ENCODE data around the gene RABEP1.

DNA sequence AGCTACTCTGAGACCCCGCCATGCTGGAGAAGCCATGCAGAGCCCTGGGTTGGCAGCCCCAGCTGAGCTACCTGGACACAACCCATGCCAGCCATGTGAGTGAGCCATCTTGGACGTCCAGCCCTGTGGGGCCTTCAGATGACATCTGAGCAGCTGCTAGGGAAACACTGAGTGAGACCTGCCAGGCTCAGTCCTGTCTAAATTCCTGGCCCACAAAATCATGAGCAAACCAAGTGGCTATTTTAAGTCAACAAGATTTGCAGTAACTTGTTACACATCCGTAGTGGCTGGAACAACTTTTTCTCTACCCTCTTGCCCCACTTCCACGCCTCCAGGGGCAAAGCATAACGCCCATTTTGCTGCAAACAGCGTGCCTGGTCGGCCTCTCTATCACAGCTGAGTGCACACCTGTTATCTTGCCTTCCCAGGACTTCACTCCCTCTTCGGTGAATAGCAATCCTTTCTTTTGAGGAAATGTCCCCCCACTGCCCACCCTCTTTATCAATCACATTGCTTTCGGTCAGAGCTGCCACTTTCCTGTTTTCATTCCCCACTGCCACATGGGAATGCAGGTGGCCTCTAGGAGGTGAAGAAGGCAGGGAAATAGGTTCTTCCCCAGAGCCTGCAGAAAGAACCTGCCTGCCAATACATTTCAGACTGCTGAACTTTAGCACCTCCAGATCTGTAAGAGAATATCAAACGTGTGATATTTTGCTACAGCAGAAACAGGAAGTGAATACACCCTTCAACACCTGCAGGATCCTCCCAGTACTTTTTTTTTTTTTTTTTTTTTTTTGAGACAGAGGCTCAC, 40.0 kb upstream of the RABEP1 start:
- TF ChIP-seq, protein P1, sequence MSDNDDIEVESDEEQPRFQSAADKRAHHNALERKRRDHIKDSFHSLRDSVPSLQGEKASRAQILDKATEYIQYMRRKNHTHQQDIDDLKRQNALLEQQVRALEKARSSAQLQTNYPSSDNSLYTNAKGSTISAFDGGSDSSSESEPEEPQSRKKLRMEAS (IDR thresholded peaks at IDR 0.05; ENCODE audit: low read depth): no peak
- TF ChIP-seq RFX5 (IDR thresholded peaks at IDR 0.05; ENCODE audit: low read length): no peak
- TF ChIP-seq, protein P2, sequence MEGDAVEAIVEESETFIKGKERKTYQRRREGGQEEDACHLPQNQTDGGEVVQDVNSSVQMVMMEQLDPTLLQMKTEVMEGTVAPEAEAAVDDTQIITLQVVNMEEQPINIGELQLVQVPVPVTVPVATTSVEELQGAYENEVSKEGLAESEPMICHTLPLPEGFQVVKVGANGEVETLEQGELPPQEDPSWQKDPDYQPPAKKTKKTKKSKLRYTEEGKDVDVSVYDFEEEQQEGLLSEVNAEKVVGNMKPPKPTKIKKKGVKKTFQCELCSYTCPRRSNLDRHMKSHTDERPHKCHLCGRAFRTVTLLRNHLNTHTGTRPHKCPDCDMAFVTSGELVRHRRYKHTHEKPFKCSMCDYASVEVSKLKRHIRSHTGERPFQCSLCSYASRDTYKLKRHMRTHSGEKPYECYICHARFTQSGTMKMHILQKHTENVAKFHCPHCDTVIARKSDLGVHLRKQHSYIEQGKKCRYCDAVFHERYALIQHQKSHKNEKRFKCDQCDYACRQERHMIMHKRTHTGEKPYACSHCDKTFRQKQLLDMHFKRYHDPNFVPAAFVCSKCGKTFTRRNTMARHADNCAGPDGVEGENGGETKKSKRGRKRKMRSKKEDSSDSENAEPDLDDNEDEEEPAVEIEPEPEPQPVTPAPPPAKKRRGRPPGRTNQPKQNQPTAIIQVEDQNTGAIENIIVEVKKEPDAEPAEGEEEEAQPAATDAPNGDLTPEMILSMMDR (IDR thresholded peaks at IDR 0.05): no peak
- TF ChIP-seq ELF1 (IDR thresholded peaks at IDR 0.05): no peak
- no peak for TF ChIP-seq POLR2AphosphoS5 (IDR thresholded peaks at IDR 0.05; ENCODE audit: low read depth, low read length)
- no peak for TF ChIP-seq YY1 (IDR thresholded peaks at IDR 0.05; ENCODE audit: low read depth)
- no peak for TF ChIP-seq GABPA (IDR thresholded peaks at IDR 0.05; ENCODE audit: low read depth)
- no peak for TF ChIP-seq EP300 (IDR thresholded peaks at IDR 0.05; ENCODE audit: borderline replicate concordance in 1 of 2, low read depth in 1 of 2, low read length in 1 of 2)
- no peak for TF ChIP-seq RCOR1 (IDR thresholded peaks at IDR 0.05; ENCODE audit: low read length)
- TF ChIP-seq JUND (IDR thresholded peaks at IDR 0.05): no peak
- TF ChIP-seq RAD21 (IDR thresholded peaks at IDR 0.05; ENCODE audit: low read length): no peak
- TF ChIP-seq, protein P3, sequence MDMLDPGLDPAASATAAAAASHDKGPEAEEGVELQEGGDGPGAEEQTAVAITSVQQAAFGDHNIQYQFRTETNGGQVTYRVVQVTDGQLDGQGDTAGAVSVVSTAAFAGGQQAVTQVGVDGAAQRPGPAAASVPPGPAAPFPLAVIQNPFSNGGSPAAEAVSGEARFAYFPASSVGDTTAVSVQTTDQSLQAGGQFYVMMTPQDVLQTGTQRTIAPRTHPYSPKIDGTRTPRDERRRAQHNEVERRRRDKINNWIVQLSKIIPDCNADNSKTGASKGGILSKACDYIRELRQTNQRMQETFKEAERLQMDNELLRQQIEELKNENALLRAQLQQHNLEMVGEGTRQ (IDR thresholded peaks at IDR 0.05; ENCODE audit: borderline replicate concordance, low read depth, low read length): no peak
- TF ChIP-seq MXI1 (IDR thresholded peaks at IDR 0.05; ENCODE audit: low read depth, low read length): no peak
- TF ChIP-seq SIN3A (IDR thresholded peaks at IDR 0.05; ENCODE audit: borderline replicate concordance, low read depth, low read length): no peak
